K562 (cell line): ENCODE data around the gene FAM43B. TPM values are rescaled to one million over a fixed set of nuclear protein-coding genes. Genes with fewer than 3 reads are reported as not detected.
A peak's percentile ranks its signal among the peaks of the same experiment; 100 is the strongest.

Experiments used
- EHMT2 ChIP-seq: fragments of 450-650 bp; IDR thresholded peaks from 2 replicates; pipeline ENCODE4 v1.6.1; 2018; ENCODE audit warnings: antibody characterized with exemption
- GABPB1 ChIP-seq: sonication (generic); formaldehyde crosslinking; IDR thresholded peaks from 2 replicates; pipeline ENCODE4 v1.8.0; 2022; ENCODE audit warnings: mild to moderate bottlenecking, missing genetic modification reagents
- HNRNPUL1 ChIP-seq: fragments of 200-400 bp; formaldehyde crosslinking; IDR thresholded peaks from 2 replicates; pipeline ENCODE4 v1.6.1; 2017; ENCODE audit warnings: low read length
- ID3 ChIP-seq, 2 experiments: fragments of 250-450 bp in 1 of 2; fragments of 450-650 bp in 1 of 2; sonication (Bioruptor Pico) in 1 of 2; IDR thresholded peaks; 2 replicates each; pipeline versions ENCODE4 v1.6.1 to v1.8.0; 2016 to 2021; ENCODE audit warnings: mild to moderate bottlenecking in 2 of 2, moderate library complexity in 2 of 2, missing compliant biosample characterization in 1 of 2, missing genetic modification characterization in 1 of 2
- RBM15 ChIP-seq: fragments of 200-400 bp; formaldehyde crosslinking; IDR thresholded peaks from 2 replicates; pipeline ENCODE4 v1.6.1; 2018; ENCODE audit warnings: mild to moderate bottlenecking, low read length, moderate library complexity; ENCODE audit not compliant: insufficient read depth
- RUNX1 ChIP-seq: sonication (generic); IDR thresholded peaks from 2 replicates; pipeline ENCODE4 v1.6.1; 2016; ENCODE audit warnings: antibody characterized with exemption, low read depth
- STAT5B ChIP-seq: fragments of 250-450 bp; sonication (Bioruptor Pico); IDR thresholded peaks from 2 replicates; pipeline ENCODE4 v1.8.0; 2021; ENCODE audit warnings: mild to moderate bottlenecking, inconsistent platforms
- ZNF232 ChIP-seq: sonication (generic); formaldehyde crosslinking; IDR thresholded peaks from 2 replicates; pipeline ENCODE4 v1.8.0; 2022; ENCODE audit warnings: mild to moderate bottlenecking, missing genetic modification reagents
- ZNF239 ChIP-seq: fragments of 250-450 bp; sonication (Bioruptor Pico); IDR thresholded peaks from 2 replicates; pipeline ENCODE4 v1.4.0; 2020; ENCODE audit warnings: mild to moderate bottlenecking
- ZNF316 ChIP-seq: fragments of 450-650 bp; IDR thresholded peaks from 2 replicates; pipeline ENCODE4 v1.6.1; 2016
- ZNF431 ChIP-seq: sonication (generic); formaldehyde crosslinking; IDR thresholded peaks from 2 replicates; pipeline ENCODE4 v1.8.0; 2022; ENCODE audit warnings: mild to moderate bottlenecking, missing genetic modification reagents
- ZNF445 ChIP-seq: fragments of 250-450 bp; sonication (Bioruptor Pico); IDR thresholded peaks from 2 replicates; pipeline ENCODE4 v1.4.0; 2020; ENCODE audit warnings: low read depth, mild to moderate bottlenecking, moderate library complexity
- ZNF77 ChIP-seq: fragments of 250-450 bp; sonication (Bioruptor Pico); IDR thresholded peaks from 2 replicates; pipeline ENCODE4 v1.5.0; 2020
- polyA plus RNA-seq, 8 experiments: library from polyadenylated mRNA; depleted of rRNA in 4 of 8; stranded (reverse) in 5 of 8; unstranded in 3 of 8; fragments of >200 nt; fragmentation: Nextera tagmentation in 2 of 8; fragmentation: Illumina TruSeq in 1 of 8; extraction: Ambion mirVana in 2 of 8; extraction: Trizol in 1 of 8; gene quantifications; 2 replicates each; pipeline versions ENCODE4 v1.2.1 to v1.2.3, GENCODE V29; 2011 to 2014; ENCODE audit warnings: inconsistent platforms in 1 of 8, missing spikeins in 1 of 8
- total RNA-seq, 7 experiments: library from RNA; depleted of rRNA in 6 of 7; stranded (reverse); fragments of >200 nt in 6 of 7; fragmentation: Illumina TruSeq in 2 of 7; extraction: Trizol in 2 of 7; gene quantifications; 2 replicates each; pipeline versions ENCODE4 v1.2.1 to v1.2.3, GENCODE V29; 2011 to 2021; ENCODE audit warnings: low replicate concordance in 1 of 7
- TF ChIP-seq, protein P1 (sequence below), 3 experiments: IDR thresholded peaks in 2 of 3; conservative IDR thresholded peaks in 1 of 3; 2 replicates each; pipeline ENCODE4 v1.5.1; 2011 to 2012; ENCODE audit warnings: low read length in 3 of 3, mild to moderate bottlenecking in 3 of 3, control low read depth in 2 of 3, improper control_type of control experiment in 1 of 3, inconsistent platforms in 1 of 3, low read depth in 1 of 3, mixed read lengths in 1 of 3, moderate library complexity in 1 of 3; ENCODE audit not compliant: insufficient read depth in 2 of 3
- TF ChIP-seq, protein P2 (sequence below), 2 experiments: IDR thresholded peaks in 1 of 2; conservative IDR thresholded peaks in 1 of 2; 2 replicates each; pipeline ENCODE4 v1.6.1; 2016; ENCODE audit warnings: low read depth in 2 of 2, mild to moderate bottlenecking in 1 of 2, missing compliant biosample characterization in 1 of 2, missing genetic modification characterization in 1 of 2, moderate library complexity in 1 of 2
- TF ChIP-seq, protein P3 (sequence below): sonication (generic); formaldehyde crosslinking; IDR thresholded peaks from 2 replicates; pipeline ENCODE4 v1.4.0; 2020; ENCODE audit warnings: mild to moderate bottlenecking, missing genetic modification reagents
- TF ChIP-seq, protein P4 (sequence below), 2 experiments: fragments of 450-650 bp in 1 of 2; sonication (generic) in 1 of 2; formaldehyde crosslinking in 1 of 2; IDR thresholded peaks in 1 of 2; conservative IDR thresholded peaks in 1 of 2; 2 replicates each; pipeline versions ENCODE4 v1.6.1 to v1.8.1; 2016 to 2023; ENCODE audit warnings: mild to moderate bottlenecking in 2 of 2, moderate library complexity in 2 of 2, inconsistent platforms in 1 of 2, missing genetic modification reagents in 1 of 2

FAM43B gene
- total and polyA plus RNA-seq, 9 of the 15 experiments (the other 6 are each of a cell fraction or from before 2014, with no cell fraction given) = not detected

DNA sequence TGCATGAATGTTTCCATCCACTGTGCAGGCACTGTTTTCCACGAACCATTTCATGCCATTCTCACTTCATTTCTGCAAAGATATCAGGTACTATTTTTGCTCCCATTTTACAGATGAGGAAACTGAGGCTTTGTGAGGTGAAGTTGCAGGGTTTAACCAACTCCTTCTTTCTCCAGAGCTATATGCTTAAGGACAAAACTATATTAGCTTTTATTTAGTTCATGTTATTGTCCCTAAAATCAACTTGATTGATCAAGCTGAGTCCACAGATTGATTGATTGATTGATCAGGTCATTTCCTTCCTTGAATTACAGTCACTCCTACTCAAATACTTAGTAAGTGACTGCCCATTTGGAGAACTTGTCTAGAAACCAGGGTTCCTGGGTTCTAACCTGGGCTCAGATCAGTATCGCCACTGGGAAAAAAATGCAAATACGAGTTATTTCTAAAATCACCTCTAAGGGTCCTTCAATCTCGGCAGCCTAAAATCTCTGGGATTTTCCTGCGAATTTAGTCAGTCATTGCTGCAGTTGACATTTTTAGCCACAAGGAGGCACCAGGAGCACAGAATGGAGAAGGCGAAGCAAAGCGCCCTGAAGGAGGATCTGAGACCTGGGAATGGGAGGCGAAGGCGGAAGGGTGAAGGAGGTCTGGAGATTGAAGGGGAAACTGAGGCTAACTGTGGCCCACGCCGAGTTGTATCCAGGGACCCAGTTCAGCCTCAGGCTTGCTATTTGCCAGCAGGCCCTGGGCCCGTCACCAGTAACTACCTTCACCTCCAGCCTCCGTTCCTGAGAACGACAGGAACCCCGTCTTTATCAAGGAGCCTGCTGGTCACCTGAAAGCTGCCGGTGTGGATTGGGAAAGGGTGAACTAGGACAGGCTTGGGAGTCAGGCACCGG is 30.2 kb upstream of the FAM43B start (continued):
- TF ChIP-seq, protein P1, sequence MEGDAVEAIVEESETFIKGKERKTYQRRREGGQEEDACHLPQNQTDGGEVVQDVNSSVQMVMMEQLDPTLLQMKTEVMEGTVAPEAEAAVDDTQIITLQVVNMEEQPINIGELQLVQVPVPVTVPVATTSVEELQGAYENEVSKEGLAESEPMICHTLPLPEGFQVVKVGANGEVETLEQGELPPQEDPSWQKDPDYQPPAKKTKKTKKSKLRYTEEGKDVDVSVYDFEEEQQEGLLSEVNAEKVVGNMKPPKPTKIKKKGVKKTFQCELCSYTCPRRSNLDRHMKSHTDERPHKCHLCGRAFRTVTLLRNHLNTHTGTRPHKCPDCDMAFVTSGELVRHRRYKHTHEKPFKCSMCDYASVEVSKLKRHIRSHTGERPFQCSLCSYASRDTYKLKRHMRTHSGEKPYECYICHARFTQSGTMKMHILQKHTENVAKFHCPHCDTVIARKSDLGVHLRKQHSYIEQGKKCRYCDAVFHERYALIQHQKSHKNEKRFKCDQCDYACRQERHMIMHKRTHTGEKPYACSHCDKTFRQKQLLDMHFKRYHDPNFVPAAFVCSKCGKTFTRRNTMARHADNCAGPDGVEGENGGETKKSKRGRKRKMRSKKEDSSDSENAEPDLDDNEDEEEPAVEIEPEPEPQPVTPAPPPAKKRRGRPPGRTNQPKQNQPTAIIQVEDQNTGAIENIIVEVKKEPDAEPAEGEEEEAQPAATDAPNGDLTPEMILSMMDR (IDR thresholded peaks at IDR 0.05 in 2 of 3, conservative IDR thresholded peaks at IDR 0.05 in 1 of 3; ENCODE audit: insufficient read depth in 2 of 3, low read depth in 1 of 3, low read length in 3 of 3) = peak; percentile 95 to 98 (median 95)
- no peak for TF ChIP-seq HNRNPUL1
- TF ChIP-seq, protein P2, sequence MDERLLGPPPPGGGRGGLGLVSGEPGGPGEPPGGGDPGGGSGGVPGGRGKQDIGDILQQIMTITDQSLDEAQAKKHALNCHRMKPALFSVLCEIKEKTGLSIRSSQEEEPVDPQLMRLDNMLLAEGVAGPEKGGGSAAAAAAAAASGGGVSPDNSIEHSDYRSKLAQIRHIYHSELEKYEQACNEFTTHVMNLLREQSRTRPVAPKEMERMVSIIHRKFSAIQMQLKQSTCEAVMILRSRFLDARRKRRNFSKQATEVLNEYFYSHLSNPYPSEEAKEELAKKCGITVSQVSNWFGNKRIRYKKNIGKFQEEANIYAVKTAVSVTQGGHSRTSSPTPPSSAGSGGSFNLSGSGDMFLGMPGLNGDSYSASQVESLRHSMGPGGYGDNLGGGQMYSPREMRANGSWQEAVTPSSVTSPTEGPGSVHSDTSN (CRISPR knock-in tag; IDR thresholded peaks at IDR 0.05; ENCODE audit: low read depth) = no peak
- TF ChIP-seq, protein P2 (tag; conservative IDR thresholded peaks at IDR 0.05; ENCODE audit: low read depth) = peak; percentile 32; the same call in 1 of the 2 replicates
- no peak for TF ChIP-seq RBM15
- TF ChIP-seq, protein P3, sequence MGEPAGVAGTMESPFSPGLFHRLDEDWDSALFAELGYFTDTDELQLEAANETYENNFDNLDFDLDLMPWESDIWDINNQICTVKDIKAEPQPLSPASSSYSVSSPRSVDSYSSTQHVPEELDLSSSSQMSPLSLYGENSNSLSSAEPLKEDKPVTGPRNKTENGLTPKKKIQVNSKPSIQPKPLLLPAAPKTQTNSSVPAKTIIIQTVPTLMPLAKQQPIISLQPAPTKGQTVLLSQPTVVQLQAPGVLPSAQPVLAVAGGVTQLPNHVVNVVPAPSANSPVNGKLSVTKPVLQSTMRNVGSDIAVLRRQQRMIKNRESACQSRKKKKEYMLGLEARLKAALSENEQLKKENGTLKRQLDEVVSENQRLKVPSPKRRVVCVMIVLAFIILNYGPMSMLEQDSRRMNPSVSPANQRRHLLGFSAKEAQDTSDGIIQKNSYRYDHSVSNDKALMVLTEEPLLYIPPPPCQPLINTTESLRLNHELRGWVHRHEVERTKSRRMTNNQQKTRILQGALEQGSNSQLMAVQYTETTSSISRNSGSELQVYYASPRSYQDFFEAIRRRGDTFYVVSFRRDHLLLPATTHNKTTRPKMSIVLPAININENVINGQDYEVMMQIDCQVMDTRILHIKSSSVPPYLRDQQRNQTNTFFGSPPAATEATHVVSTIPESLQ (CRISPR knock-in tag) = no peak
- no peak for TF ChIP-seq ZNF445
- no peak for TF ChIP-seq ZNF431 (CRISPR knock-in tag)
- TF ChIP-seq STAT5B = no peak
- no peak for TF ChIP-seq ZNF239 (CRISPR knock-in tag)
- TF ChIP-seq ZNF77 (CRISPR knock-in tag) = no peak
- no peak for TF ChIP-seq ID3 (CRISPR knock-in tag; IDR thresholded peaks at IDR 0.05)
- peak; percentile 40; the same call in 1 of the 2 replicates for TF ChIP-seq ID3 (tag; IDR thresholded peaks at IDR 0.05)
- TF ChIP-seq GABPB1 (CRISPR knock-in tag) = no peak
- TF ChIP-seq ZNF232 (CRISPR knock-in tag) = no peak
- TF ChIP-seq EHMT2 = no peak
- no peak for TF ChIP-seq RUNX1
- TF ChIP-seq ZNF316 = peak; percentile 55
- TF ChIP-seq, protein P4, sequence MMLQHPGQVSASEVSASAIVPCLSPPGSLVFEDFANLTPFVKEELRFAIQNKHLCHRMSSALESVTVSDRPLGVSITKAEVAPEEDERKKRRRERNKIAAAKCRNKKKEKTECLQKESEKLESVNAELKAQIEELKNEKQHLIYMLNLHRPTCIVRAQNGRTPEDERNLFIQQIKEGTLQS (IDR thresholded peaks at IDR 0.05) = no peak
- TF ChIP-seq, protein P4 (CRISPR knock-in tag; conservative IDR thresholded peaks at IDR 0.05) = 0 out of 2 replicates have a peak, but pooled peaks have one; percentile 35
